A172 (cell line): ENCODE measurements around the gene CCDC87. TPM values are rescaled to one million over a fixed set of nuclear protein-coding genes. Genes with fewer than 3 reads are reported as not detected.
"Not testable (repeated sequence)": the region's sequence is repeated elsewhere in the genome, so short reads cannot be mapped to it uniquely, and the experiment has no call there.

Source experiments
- DNase-seq: peaks from one replicate; pipeline ENCODE4 v3.0.0-alpha.2; 2015; ENCODE audit warnings: low spot score
- total RNA-seq: library from RNA; depleted of rRNA; stranded (reverse); fragments of >200 nt; shearing (Covaris generic); gene quantifications from 2 replicates; pipeline ENCODE4 v1.2.3, GENCODE V29; 2014

Gene CCDC87
- total RNA-seq, 1 experiment from 2014 or later, result 1.2 TPM

GRCh38 chr11:66557733-66558326 is 35.0 kb downstream of the CCDC87 start:
- DNase-seq, result no peak

GRCh38 chr11:66556086-66556485 is 36.8 kb downstream of the CCDC87 start:
- DNase-seq, result no peak

GRCh38 chr11:66555416-66555815 is 37.4 kb downstream of the CCDC87 start:
- DNase-seq, result no peak

GRCh38 chr11:66554602-66555001 is 38.3 kb downstream of the CCDC87 start:
- DNase-seq, result no peak

GRCh38 chr11:66550887-66551286 is 42.0 kb downstream of the CCDC87 start:
- DNase-seq, result no peak

- DNase-seq, result no peak
These were observed 43.2 kb downstream of the CCDC87 start for GRCh38 chr11:66549696-66550095.

- no peak for DNase-seq
These were observed 43.9 kb downstream of the CCDC87 start for GRCh38 chr11:66548774-66549630.

- no peak for DNase-seq
These were observed 44.8 kb downstream of the CCDC87 start for GRCh38 chr11:66548041-66548440.

GRCh38 chr11:66547662-66548009 is 45.2 kb downstream of the CCDC87 start:
- DNase-seq, result no peak

- no peak for DNase-seq
These were observed 45.7 kb downstream of the CCDC87 start for GRCh38 chr11:66546966-66547661.

- DNase-seq, result no peak
These were observed 46.4 kb downstream of the CCDC87 start, which contains the start of gene ACTN3 for GRCh38 chr11:66546368-66546965. TSS of gene ACTN3 (plus strand) at chr11:66546903. CDS start at chr11:66546938, 35 bp downstream.

- DNase-seq, result peak; percentile 91
These were observed 47.0 kb downstream of the CCDC87 start, which contains the start of gene ZDHHC24 for GRCh38 chr11:66545701-66546367. TSS of gene ZDHHC24 (minus strand) at chr11:66546048. CDS start at chr11:66546003, 45 bp downstream.

- DNase-seq, result not testable (repeated sequence)
These were observed 47.9 kb downstream of the CCDC87 start for GRCh38 chr11:66544952-66545351.

GRCh38 chr11:66543263-66544107 is 49.4 kb downstream of the CCDC87 start:
- no peak for DNase-seq

GRCh38 chr11:66542362-66542761 is 50.5 kb downstream of the CCDC87 start:
- DNase-seq, result peak; percentile 61

- DNase-seq, result no peak
These were observed 51.0 kb downstream of the CCDC87 start for GRCh38 chr11:66541892-66542291.

GRCh38 chr11:66540598-66540997 is 52.3 kb downstream of the CCDC87 start:
- not testable (repeated sequence) for DNase-seq
